ENCODE results near the gene HMGN1.

Gene HMGN1

DNA sequence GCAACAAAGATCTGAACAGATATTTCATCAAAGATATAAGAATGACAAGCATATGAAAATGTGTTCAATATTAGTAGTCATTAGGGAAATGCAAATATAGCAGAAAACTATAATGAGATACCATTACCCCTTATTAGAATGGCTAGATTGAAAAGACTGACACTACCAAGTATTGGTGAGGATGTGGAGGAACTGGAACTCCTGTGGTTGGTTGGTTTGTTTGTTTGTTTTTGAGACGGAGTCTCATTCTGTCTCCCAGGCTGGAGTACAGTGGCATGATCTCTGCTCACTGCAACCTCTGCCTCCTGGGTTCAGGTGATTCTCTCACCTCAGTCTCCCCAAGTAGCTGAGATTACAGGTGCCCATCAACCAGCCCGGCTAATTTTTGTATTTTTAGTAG lies 18.9 kb upstream of the HMGN1 start:
- DNase-seq, result no peak

- no peak for DNase-seq
Measured at GRCh38 chr21:39366563-39366962, 17.7 kb upstream of the HMGN1 start.

GRCh38 chr21:39364949-39365348 lies 16.1 kb upstream of the HMGN1 start:
- DNase-seq, result no peak

DNA sequence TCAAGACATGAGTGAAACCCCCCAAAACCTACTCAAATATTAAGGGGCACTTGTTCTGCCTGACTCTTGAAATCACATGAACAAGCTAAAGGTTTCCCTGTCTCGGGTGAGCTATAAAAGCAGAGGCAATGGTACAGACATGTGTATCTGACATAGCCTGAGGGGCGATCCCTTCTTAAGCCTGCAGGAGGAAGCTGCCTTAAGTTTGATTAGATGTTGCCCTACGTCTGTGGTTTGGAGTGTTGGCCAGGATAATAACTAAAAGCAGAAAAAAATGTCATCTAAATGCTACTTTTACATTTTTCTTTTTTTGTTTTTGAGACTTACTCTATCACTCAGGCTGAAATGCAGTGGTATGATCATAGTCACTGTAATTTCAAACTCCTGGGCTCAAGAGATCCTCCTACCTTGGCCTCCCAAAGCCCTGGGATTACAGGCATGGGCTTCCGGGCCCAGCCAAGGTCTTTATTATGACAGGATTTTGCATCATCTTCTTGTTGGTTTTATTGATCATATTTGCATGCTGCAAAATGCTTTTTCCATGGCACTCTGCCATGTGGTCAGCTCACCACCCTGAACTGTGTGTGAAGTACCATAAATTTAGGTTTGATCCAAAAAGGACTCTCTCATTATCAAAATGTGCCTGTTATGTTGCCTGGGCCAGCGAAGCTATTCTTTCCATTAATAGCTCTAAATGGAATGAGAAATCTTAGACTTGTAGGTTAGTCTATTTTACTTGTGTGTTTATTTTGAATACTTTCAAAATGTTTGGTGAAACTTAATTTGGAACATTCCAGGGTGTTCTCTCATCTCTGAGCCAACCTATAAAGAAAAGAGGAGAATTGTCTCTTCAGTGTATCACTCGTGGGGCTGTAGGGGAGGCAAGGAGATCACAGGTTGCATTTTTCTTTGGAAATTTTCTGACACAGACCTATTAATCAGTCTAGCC lies 15.0 kb upstream of the HMGN1 start:
- DNase-seq, result no peak

DNA sequence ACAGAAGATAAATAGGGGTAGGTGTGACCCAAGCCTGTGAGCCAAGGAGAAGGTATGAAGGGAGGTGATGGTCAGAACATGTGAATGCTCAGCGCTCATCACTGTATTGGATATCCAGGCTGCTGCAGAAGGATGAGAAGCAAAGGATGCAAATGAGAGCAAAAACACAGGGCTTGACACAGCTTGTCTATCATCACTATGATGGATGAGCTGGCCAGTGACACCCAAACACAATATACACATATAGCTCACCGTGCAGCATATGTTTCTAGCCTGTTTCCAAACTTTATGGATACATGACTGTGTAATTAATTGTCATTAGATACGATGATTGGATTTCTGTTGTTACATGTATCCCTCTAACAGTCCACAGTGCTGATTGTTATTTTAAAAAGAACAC lies 13.8 kb upstream of the HMGN1 start:
- no peak for DNase-seq

- no peak for DNase-seq
Measured at GRCh38 chr21:39359382-39359781, 10.5 kb upstream of the HMGN1 start.

DNA sequence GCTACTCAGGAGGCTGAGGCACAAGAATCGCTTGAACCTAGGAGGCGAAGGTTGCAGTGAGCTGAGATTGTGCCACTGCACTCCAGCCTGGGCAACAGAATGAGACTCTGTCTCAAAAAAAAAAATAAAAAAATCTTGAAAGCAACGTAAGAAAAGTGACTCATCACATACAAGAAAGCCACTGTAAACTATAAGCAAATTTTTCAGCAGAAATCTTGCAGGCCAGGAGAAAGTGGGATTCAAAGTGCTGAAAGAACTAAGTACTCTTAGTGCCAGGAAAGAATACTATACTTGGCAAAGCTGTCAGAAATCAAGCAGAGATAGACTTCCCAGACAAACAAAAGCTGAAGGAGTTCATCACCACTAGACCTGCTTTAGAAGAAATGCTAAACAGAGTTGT lies 4.4 kb upstream of the HMGN1 start:
- DNase-seq, result no peak

DNA sequence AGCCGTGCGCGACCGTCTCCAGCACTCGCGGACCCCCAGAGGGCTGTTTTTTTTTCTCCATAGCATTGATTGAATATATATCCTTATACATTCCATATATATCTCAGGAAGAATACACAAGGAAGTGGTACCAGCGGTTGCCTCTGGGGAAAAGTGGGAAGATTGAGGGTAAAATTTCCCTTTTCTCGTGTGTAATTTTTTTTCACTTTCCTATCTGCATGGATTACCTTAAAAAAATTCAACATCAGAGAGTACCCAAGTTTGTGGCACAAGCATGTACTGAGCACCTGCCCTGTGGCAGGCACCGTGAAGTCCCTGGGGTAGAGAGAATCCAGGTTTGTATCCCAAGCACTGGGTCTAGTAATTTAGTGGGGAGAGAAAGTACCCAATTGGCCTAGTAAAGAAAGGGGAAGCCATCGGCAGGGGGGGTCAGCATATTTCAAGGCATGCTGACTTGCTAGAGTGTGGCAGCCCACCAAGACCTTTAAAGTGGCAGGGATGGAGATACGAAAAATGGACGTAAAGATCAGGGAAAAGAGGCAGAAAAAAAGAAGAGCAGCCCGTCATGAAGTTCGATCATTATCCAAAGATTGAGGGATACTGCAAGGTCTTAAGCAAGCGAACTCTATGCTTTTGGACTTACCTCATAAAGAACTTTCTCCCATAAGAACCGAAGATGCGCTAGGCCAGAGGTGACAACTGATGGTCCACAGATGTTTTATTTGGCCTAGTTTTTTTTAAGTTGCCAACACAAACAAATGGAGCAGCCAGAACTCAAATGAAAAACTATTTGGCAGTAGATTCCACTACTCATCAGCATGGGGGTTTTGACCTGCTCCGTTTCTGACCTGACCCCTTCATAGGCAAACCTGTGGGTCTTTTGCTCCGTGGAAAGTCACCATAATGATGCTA lies 1.5 kb upstream of the HMGN1 start:
- DNase-seq, result no peak

DNA sequence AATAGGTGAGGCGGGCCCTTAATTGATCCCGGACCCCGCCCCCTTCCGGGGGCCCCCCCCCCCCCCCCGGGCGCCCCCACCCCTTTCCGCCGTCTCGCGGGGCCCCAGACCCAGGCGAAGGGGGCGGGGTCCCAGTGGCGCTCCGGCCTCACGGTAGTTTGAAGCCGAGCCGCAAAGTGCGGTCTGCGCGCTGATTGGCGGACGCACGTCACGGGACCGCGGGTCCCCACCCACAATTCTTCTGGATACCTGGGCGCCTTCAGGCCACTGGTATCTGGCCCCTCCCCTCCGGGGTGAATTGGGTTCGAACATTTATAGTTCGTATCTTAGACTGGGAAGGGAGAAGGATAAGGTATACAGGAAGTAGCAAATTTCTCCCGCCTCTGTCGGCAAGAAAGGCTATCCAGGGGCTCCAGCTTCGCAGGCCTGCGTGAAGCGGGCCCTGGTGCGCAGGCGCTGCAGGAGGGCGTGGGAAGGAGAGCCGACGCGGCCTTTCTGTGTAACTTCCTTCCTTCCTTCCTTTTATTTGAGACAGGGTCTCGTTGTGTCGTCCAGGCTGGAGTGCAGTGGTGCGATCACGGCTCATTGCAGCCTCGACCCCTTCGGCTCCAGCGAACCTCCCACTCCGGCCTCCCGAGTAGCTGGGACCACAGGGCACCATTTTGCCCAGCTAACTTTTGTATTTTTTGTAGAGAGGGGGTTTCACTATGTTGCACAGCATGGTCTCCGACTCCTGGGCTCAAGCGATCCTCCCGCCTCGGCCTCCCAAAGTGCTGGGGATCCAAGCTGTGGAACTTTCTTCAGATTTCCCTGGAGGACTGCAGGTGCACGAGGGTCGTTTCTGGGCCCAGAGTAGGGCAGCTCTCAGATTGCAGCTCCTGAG lies 564 bp upstream of the HMGN1 start:
- DNase-seq, result peak; percentile 97 to 98

- DNase-seq, result no peak
Measured at GRCh38 chr21:39348040-39348354, 891 bp downstream of the HMGN1 start.

DNA sequence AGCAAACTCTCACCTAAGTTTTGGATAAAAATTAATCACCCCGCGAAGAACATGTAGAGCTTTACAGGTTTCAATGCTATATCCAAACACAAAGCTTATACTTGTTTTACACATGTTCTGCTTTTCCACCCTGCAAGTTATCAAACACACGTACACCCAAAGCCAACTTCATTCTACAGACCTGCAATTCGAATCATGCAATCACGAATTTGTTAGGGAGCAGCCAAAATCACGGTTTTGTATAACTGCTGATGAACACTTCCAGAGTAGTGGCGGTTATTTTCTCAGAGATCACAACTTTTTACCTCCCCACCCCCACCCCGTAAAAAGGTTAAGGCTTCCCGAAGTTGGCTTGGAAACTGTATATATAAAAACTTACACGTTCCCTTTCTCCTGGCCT lies 1.4 kb downstream of the HMGN1 start:
- no peak for DNase-seq

DNA sequence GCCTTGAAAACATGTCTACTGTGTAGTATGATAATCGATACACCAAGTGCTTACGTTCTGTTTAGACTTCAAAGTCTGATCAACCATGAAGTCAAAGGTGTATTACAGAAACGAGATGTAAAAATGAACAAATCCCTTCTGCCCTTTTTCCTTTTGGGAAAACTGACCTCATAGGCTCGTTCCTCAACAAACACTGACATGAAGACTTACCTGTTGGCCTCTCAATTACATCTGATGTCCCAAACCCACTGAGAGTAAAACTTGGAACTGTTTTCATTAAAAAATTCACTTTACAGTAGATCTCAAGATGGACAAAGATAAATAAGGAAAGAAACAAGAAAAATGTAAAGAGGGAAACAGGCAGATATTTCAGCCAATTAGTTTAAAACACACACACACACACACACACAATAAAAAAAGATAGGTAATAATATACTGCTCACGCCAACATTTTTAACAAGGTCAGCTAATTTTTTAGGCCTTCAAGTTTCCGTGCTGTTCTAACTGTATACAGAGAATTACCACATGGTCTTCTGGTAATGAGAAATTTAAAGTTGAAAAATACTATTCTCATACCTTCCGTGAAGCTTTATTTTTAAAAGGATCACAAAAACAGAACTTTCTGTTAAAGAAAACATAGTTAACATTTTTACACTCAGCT lies 2.1 kb downstream of the HMGN1 start:
- DNase-seq, result no peak

GRCh38 chr21:39346206-39346605 lies 2.7 kb downstream of the HMGN1 start:
- DNase-seq, result no peak

DNA sequence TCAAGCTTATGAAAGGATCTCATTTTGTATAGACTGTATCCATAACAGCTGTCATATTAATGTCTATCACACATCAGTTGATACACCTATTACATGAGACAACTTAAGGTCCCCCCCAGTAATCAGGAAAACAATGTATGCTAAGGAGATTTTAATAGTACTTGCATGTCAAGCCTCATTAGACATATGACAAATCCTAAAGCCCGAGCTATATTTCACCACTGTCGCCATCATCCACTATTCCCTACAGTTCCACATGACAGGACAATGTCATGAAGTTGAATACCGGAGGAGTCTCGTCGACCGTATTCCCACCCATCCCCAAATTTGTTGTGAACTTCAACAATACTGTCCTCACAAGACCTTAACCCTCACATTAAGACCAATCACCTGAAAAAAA lies 3.4 kb downstream of the HMGN1 start:
- no peak for DNase-seq

- no peak for DNase-seq
Measured at GRCh38 chr21:39344848-39345247, 4.0 kb downstream of the HMGN1 start.

DNA sequence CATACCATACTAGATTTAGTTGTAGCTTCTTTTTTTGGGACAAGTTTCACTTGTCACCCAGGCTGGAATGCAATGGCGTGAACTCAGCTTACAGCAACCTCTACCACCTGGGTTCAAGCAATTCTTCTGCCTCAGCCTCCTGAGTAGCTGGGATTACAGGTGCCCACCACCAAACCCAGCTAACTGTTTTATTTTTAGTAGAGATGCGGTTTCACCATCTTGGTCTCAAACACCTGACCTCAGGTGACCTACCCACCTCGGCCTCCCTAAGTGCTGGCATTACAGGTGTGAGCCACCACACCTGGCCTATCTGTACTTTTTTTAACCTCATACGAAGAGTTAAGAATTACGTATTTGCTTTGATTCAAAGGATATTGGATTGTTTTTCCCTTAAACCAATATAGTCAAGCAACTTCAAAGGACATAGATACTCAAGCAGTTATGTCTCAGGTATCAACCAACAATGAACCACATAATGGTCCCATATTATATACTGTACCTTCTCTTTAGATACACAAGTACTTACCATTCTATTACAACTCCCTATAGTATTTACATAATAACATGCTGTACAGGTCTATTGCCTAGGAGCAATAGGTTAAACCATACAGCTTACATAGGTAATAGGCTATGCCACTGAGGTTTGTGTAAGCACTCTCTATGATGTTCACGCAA lies 7.5 kb downstream of the HMGN1 start:
- DNase-seq, result no peak

DNA sequence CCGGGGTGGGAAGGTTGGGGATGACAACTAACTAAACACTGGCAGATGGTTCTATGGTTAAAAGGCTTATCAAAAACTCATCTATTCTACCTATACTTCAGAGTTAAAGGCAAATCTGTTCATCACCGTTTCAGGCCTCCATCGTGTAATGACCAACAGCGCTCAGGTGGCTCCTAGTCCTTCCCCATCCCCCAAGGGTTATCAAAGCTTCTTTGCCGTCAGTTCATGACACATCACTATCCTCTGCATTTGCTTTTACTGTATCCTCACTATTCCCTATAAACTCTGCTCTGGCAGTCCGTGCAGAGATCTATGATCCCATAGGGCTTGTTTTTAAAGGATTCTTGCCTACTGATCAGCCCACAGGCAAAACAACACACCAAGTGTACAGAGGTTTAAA lies 8.2 kb downstream of the HMGN1 start:
- DNase-seq, result no peak

- DNase-seq, result no peak
Measured at GRCh38 chr21:39339231-39339630, 9.7 kb downstream of the HMGN1 start.

GRCh38 chr21:39336457-39337008 lies 12.4 kb downstream of the HMGN1 start:
- DNase-seq, result no peak

DNA sequence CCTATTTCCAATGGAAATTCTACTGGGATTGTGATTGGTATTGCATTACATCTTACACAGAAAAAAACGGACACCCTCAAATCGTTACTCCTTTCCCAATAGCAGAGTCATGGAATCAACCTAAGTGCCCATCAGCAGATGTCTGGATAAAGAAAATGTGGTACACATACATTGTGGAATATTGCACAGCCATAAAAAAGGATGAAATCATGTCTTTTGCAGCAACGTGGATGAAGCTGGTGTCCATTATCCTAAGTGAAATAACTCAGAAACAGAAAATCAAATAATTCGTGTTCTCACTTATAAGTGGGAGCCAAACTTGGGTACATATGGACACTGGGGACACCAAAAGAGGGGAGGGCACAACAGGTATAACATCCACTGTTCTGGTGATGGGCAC lies 14.3 kb downstream of the HMGN1 start:
- DNase-seq, result no peak

DNA sequence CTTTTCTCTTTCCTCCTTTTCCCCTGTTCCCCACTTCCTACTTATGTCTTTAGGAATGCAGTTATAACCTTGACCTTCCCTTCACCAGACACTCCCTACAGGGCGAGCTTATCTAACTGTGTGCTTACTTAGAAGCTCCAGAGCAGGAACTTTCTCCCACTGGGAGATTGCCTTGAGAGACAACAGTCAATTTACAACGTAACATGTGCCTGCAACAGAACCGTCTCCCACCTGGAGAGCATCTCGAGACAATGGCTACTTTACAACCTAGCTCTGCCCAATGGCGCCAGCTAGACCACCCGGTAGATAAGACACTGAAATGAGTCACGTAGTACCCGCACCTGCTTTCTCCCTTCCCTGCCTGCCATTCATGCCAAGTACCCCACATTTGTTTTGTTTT lies 16.7 kb downstream of the HMGN1 start:
- no peak for DNase-seq

- DNase-seq, result no peak
Measured at GRCh38 chr21:39330001-39330400, 18.9 kb downstream of the HMGN1 start.
